ENCODE data around the gene SWAP70.

The SWAP70 gene

DNA sequence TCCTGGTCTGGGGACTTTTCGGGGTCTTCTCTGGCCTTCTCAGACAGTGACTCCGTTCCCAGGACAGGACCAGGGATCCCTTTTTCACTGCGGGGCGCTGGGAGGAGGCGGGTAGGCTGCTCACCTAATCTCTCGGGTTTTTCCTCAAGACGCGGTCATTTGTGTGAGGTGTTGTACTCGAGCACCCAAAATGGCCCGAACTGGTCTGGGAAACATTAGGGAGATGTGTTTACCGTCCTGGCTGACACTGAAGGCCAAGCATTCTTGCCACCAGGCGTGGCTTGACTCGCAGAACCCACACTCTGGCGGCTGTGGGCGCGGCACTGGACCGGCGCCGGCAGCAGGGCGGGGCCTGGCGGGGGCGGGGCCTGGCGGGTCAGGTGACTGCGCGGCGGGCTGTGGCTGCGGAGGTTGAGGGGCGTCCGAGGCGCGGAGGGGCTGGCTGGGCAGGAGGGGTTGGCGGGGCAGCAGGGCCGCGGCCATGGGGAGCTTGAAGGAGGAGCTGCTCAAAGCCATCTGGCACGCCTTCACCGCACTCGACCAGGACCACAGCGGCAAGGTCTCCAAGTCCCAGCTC is at the start of gene SWAP70:
SWAP70 (plus strand) TSS at position 379 of the 577 bp plus-strand sequence; CDS start at position 482, 103 bp downstream.
- TF ChIP-seq, protein P1, sequence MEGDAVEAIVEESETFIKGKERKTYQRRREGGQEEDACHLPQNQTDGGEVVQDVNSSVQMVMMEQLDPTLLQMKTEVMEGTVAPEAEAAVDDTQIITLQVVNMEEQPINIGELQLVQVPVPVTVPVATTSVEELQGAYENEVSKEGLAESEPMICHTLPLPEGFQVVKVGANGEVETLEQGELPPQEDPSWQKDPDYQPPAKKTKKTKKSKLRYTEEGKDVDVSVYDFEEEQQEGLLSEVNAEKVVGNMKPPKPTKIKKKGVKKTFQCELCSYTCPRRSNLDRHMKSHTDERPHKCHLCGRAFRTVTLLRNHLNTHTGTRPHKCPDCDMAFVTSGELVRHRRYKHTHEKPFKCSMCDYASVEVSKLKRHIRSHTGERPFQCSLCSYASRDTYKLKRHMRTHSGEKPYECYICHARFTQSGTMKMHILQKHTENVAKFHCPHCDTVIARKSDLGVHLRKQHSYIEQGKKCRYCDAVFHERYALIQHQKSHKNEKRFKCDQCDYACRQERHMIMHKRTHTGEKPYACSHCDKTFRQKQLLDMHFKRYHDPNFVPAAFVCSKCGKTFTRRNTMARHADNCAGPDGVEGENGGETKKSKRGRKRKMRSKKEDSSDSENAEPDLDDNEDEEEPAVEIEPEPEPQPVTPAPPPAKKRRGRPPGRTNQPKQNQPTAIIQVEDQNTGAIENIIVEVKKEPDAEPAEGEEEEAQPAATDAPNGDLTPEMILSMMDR (IDR thresholded peaks at IDR 0.05; ENCODE audit: low read depth, low read length, missing control alignments), result peak; percentile 63
- H3K27ac ChIP-seq, result peak within 1 kb of the TSS; percentile 57
- H3K4me3 ChIP-seq (ENCODE audit: low read depth, low read length), result peak within 1 kb of the TSS; percentile 91
- in situ Hi-C loops (cut with HindIII; ENCODE audit: low pct_ligation_motif_present, low sequenced_read_pairs), result no loop called here
- H3K36me3 ChIP-seq (replicated peaks), result no peaks in the 10 kb centered on the region
- DNase-seq, result peak; percentile 85
- H3K27me3 ChIP-seq (replicated peaks), result no peaks in the 10 kb centered on the region

DNA sequence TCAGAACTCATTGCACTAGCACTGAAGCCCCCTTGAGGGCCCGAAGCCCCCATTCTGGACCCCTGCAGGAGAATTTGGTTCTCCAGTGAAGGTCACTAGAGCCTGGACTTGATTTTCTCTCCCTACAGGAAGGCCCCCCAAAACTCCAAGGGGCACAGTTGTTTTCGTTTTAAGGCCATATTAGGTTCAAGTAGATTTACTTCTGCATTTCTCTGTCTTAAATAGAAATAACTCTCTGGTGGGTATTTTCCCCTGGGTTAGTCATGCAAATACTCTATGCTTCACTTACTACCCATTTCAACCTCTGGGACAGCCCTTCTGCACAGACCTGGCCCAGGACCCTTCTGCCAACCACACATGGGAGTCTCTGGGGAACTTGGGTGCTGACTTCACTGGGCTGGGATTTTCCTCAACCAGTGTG is 48.8 kb upstream of the SWAP70 start:
- Histone ChIP-seq H3K36me3 (replicated peaks) (no peaks in the 10 kb centered on the region), H3K4me3 (ENCODE audit: low read depth, low read length) (no peak overlapping the region), H3K27me3 (replicated peaks) (no peaks in the 10 kb centered on the region), H3K27ac (peak overlapping the region; percentile 94)
- no peak for DNase-seq
- in situ Hi-C loops (cut with HindIII; ENCODE audit: low pct_ligation_motif_present, low sequenced_read_pairs), result no loop called here
- TF ChIP-seq, protein P1 (IDR thresholded peaks at IDR 0.05; ENCODE audit: low read depth, low read length, missing control alignments), result no peak

DNA sequence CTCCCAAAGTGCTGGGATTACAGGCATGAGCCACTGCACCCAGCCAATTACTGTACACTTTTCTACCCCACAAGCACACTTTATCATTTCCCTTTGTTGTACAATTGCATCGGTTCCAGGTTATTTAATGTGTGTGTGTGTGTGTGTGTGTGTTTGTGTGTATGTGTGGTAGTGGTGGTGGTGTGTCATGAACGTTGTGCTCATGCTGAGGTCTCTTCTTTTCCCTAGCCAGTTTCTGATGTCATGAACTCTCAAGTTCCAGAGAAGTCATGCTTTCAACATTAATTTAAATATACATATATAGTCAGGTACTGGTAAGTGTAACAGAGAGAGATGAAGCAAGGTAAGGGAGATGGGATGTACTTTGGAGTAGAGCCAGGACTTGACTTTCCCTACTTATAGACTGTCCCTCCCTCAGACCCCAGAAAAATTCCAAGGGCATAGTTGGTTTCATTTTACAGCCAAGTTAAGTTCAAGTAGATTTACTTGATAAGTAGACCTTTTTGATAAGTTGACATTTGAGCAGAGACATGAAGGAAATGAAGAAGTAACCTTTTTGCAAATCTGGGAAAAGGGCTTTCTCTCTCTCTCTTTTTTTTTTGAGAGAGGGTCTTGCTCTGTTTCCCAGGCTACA is 47.7 kb upstream of the SWAP70 start:
- Histone ChIP-seq H3K36me3 (replicated peaks) (no peaks in the 10 kb centered on the region), H3K4me3 (ENCODE audit: low read depth, low read length) (no peak overlapping the region), H3K27me3 (replicated peaks) (no peaks in the 10 kb centered on the region), H3K27ac (no peak overlapping the region)
- peak; percentile 30 for DNase-seq
- in situ Hi-C loops (cut with HindIII; ENCODE audit: low pct_ligation_motif_present, low sequenced_read_pairs), result no loop called here
- TF ChIP-seq, protein P1 (IDR thresholded peaks at IDR 0.05; ENCODE audit: low read depth, low read length, missing control alignments), result no peak

DNA sequence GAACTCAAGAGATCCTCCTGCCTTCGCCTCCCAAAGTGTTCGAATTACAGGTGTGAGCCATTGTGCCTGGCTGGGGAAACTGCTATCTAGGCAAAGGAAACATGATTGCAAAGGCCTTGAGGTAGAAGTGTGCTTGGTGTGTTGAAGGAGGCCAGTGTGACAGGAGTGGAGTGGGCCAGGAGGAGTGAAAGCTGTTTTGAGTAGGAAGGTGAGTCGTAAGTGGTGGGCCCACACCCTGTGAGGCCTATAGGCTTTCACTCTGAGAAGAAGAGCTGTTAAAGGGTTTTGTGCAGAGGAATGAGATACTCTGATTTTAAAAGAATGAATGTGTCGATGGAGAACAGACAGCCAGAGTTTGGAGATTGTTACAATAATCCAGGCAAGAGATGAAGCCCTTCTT is 47.0 kb upstream of the SWAP70 start:
- H3K27me3 ChIP-seq (replicated peaks), result no peaks in the 10 kb centered on the region
- H3K4me3 ChIP-seq (ENCODE audit: low read depth, low read length), result no peak overlapping the region
- no peaks in the 10 kb centered on the region for H3K36me3 ChIP-seq (replicated peaks)
- DNase-seq, result no peak
- no peak overlapping the region for H3K27ac ChIP-seq
- in situ Hi-C loops (cut with HindIII; ENCODE audit: low pct_ligation_motif_present, low sequenced_read_pairs), result no loop called here
- TF ChIP-seq, protein P1 (IDR thresholded peaks at IDR 0.05; ENCODE audit: low read depth, low read length, missing control alignments), result no peak

DNA sequence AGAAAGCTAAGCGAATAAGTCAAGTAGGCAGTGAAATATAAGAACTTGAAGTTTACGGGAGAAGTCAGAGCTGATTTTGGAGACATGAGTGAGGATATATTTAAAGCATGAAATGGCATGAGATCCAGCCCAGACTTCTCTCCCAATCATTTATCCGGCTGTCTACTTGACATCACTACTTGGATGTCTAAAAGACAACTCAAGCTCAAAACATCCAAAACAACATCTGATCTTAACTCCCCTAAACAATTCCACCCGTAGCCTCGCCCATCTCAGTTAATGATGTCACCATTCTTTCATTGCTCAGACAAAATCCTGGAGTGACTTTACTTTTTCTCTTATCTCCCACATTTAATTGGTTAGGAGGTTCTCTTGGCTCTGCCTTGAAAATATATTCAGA is 45.9 kb upstream of the SWAP70 start:
- H3K27ac ChIP-seq, result no peak overlapping the region

More for the DNA sequence above, 45.9 kb upstream of the SWAP70 start:
- no peaks in the 10 kb centered on the region for H3K36me3 ChIP-seq (replicated peaks)
- H3K4me3 ChIP-seq (ENCODE audit: low read depth, low read length), result no peak overlapping the region
- H3K27me3 ChIP-seq (replicated peaks), result no peaks in the 10 kb centered on the region
- TF ChIP-seq, protein P1 (IDR thresholded peaks at IDR 0.05; ENCODE audit: low read depth, low read length, missing control alignments), result no peak
- in situ Hi-C loops (cut with HindIII; ENCODE audit: low pct_ligation_motif_present, low sequenced_read_pairs), result no loop called here
- DNase-seq, result peak; percentile 40
